Parietal lobe (tissue), 1 donor: ENCODE data around the gene POC1A. TPM values are rescaled to one million over a fixed set of nuclear protein-coding genes. Genes with fewer than 3 reads are reported as not detected.

ENCODE experiments used
- total RNA-seq: library from RNA; depleted of rRNA; stranded (reverse); fragments of >200 nt; gene quantifications from one replicate; pipeline ENCODE4 v1.2.3, GENCODE V29; 2014

Gene POC1A
- 4.4 TPM for total RNA-seq

DNA sequence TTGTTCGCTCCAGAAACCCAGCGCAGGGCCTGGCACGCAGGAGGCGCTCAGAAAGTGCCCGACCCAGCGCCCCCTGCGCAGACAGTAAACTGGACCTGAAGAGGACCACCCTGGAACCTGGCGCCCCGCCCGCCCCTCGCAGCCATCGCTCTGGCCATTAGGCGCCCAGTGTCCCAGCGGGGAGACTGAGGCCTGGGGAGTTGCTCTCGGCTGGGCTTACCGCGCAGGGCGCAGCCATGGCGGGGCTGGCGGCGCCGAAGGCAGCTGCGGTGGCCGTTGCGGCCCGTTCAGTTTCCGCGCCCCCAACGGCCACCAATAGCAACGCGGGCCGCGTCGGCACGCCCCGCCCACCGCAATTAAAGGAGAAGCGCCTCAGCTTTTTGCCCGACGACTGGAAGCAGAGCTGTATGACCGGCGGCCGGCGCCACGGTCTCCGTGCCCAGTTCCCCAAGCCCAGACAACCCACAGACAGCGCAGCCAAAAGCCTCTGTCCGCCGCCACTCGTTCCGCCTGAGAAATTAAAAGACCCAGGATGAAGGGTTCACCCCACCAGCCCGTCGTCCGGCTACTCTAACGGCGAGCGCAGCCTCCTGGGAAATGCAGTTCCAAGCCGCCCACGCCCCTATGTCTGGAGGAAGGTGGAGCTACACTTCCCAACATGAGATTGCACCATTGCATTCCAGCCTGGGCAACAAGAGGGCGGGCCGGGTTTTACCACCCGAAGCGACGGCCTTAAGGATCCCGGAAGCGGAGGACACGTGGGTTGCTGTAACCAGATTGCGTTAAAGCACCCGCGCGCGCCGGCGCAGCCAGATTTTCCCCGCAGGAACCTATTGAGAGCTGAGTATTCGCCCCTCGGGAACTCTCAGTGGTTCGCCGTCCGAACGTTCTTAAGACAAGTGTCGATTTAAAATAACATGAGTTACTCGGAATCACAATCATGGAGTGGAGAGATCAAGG is at the start of gene POC1A:
TSS of gene POC1A (minus strand) at position 289 of the 960 bp plus-strand sequence. CDS start at position 238, 51 bp downstream.

GRCh38 chr3:52197842-52198625 is 43.8 kb upstream of the POC1A start, which contains the start of gene ALAS1:
Gene ALAS1, plus strand, starts transcription at chr3:52198160. Its CDS starts 1,082 bp downstream, at chr3:52199242.

DNA sequence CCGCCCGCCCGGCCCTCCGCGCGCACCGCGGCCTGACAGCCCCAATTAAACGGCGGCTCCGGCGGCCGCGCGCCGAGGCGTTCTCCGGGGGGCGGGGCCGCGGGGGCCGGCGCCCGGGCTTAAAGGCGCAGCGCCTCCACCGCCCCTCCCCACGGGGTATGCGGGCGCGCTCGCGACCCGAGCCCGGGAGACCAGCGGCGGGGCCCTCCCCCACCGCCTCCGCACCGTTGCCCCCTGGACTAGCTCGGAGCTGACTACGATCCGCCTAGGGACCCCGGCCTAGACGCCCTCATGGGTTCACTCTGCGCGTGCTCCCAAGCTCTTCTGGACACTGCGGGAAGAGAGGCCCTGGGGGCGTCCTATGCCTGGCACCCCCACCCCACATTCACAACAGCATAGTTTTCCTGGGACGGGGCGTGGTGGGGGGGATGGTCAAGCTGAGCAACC is 97.7 kb downstream of the POC1A start, which contains the start of gene DUSP7:
TSS of gene DUSP7 (minus strand) at position 51 of the 447 bp plus-strand sequence. CDS start 205 bp downstream, outside the sequence.

Other genes with a start within 250 kb of the POC1A start
- gene RRP9, start 212.5 kb downstream of the POC1A start, total RNA-seq: 13.1 TPM
- 7.5 TPM for gene PARP3, start 212.1 kb downstream of the POC1A start, total RNA-seq
- 0.31 TPM for gene GPR62, start 199.0 kb downstream of the POC1A start, total RNA-seq
- 72.9 TPM for gene PCBP4, start 187.0 kb downstream of the POC1A start, total RNA-seq
- gene ABHD14B, start 180.4 kb downstream of the POC1A start, total RNA-seq: 4.7 TPM
- gene ABHD14A, start 179.4 kb downstream of the POC1A start, total RNA-seq: 23.2 TPM
- 6.9 TPM for gene ACY1, start 170.9 kb downstream of the POC1A start, total RNA-seq
- 712 TPM for gene RPL29, start 158.5 kb downstream of the POC1A start, total RNA-seq
- 15.3 TPM for gene DUSP7, start 97.9 kb downstream of the POC1A start, total RNA-seq
- 36.3 TPM for gene ALAS1, start 43.7 kb upstream of the POC1A start, total RNA-seq
- gene TLR9, start 71.2 kb upstream of the POC1A start, total RNA-seq: 0.31 TPM
- 26.9 TPM for gene TWF2, start 84.7 kb upstream of the POC1A start, total RNA-seq
- gene PPM1M, start 91.3 kb upstream of the POC1A start, total RNA-seq: 7.8 TPM
- gene WDR82, start 124.2 kb upstream of the POC1A start, total RNA-seq: 144 TPM
- 5.6 TPM for gene GLYCTK, start 133.4 kb upstream of the POC1A start, total RNA-seq
- 6.3 TPM for gene DNAH1, start 161.9 kb upstream of the POC1A start, total RNA-seq